Endometrial microvascular endothelial cells (primary cell): ENCODE results near the gene DBH. TPM values are rescaled to one million over a fixed set of nuclear protein-coding genes. Genes with fewer than 3 reads are reported as not detected.

Source experiments
- in situ Hi-C: cut with HindIII; loops from 2 replicates; pipeline ENCODE4 v1.10.0; 2017; ENCODE audit warnings: low sequenced_read_pairs, low pct_unique_long_range_greater_than_20kb; ENCODE audit errors: inconsistent ontology term
- total RNA-seq: library from RNA; depleted of rRNA; stranded (reverse); fragments of >200 nt; gene quantifications from one replicate; pipeline ENCODE4 v1.2.3, GENCODE V29; 2015; ENCODE audit errors: inconsistent ontology term

DBH gene
- total RNA-seq, 1 donor from 2014 or later, result not detected

DNA sequence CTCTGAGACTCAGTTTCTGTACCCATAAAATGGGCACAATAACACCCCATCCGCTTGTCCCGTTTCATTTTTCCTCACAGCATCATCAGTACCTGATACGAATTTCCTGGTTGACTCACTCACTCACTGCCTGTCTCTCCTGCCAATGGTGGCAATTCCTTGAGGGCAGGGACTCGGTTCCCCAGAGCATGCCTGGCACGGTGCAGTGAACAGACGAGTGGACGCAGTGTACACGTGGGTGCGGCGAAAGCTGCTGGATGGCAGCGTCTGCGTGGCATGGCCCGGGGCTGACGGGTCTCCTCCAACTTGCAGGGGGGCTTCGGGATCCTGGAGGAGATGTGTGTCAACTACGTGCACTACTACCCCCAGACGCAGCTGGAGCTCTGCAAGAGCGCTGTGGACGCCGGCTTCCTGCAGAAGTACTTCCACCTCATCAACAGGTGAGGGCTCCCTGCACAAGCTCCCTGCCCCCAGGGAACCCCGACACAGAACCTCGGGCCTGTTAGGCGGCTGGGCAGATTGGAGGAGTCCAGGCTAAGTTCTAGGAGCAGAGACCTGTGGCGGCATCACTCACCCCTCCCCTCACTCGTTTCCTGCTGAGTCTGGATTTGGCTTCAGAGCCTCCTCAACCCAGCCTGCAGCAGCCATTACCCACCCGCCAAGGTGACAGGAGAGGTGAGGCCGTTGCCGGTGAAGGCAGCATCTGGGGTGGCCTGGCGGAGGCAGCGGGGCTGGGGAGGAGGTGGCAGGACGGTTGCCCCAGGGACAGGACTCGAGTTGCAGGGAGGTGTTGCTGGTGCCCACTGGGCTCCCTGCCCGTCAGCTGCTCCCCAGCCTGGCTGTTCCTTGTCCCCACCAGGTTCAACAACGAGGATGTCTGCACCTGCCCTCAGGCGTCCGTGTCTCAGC lies 20.3 kb downstream of the DBH start:
- in situ Hi-C loops, result no loop called here

DNA sequence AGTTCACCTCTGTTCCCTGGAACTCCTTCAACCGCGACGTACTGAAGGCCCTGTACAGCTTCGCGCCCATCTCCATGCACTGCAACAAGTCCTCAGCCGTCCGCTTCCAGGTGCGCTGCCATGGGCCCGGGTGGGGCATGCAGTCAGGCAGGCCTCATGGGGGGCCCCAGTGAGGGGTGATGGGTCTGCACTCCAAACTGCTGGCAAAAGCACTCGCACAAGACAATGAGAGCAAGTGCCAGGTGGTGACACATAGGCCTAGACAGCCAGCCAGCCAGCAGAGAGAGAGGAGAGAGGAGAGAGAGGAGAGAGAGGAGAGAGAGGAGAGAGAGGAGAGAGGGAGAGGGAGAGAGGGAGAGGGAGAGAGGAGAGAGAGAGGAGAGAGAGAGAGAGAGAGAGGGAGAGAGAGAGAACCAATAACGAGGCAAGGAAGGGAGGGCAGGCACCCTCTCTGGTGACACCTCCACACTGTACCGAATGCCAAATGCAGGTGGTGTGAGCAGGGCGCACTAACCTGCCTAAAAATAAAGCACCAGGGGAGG lies 21.0 kb downstream of the DBH start:
- in situ Hi-C loops, result no loop called here

DNA sequence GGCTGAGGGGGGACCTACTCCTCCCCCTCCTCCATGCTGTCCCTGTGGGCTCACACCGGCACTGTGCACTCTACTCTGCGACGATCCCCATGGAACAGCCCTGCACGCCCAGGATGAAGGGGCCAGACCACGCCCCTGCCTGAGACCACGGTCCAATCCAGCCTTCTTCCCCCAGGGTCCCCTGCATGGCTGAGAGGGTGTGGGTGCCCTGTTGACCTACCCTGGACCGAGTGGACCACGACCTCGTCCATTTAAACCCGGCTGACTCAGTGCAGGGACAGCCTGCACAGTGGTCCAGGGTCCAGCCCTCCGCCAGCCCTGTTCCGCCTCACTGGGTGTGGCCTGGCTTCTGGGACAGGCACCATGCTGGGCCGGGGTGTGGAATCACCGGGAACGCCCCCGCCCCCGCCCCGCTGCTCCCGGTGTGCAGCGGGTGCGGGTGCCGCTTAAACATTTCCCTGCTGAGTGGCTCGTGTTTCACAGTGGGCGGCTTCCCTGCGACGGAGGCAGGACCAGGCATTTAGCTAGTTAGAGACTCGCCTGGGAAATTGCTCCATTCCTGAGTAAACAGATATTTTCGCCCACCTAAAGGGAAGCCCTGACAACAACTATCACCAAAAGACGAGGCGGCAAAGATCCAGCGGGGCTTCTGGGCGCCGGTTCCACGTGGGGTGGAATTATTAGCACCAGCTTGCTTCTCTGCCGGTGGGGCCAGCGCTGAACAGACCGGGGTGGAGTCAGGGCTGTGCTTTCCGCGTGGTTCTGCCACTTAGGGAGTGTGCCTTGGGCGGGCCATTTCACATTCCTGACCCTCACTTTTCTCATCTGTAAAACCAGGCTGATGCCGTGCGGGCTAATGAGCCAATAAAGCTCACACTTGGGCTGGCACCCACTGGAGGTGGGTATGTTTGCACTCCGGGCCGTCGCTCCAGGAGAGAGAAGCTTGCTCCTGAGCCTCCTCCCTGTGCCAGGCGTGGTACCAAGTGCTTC lies 22.6 kb downstream of the DBH start:
- in situ Hi-C loops, result no loop called here

DNA sequence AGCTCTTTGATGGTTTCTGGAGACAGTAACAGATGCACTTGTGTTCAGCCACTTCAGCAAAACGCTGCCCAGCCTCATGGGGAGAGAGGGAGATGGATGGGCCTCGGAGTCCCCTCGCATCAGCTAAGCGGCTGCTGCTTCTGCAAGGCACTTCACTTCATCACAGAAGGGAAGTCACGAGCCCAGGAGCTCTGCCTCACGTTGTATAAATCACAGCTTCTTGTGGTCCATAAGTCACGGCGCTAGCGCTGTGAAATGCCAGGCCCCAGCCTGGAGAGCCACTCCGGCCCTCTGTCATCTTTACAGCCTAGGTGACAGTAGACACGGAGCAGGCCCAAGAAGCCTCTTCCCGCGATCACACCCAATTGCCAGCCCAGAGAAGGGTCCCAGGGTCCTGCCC lies 23.4 kb downstream of the DBH start:
- in situ Hi-C loops, result no loop called here

DNA sequence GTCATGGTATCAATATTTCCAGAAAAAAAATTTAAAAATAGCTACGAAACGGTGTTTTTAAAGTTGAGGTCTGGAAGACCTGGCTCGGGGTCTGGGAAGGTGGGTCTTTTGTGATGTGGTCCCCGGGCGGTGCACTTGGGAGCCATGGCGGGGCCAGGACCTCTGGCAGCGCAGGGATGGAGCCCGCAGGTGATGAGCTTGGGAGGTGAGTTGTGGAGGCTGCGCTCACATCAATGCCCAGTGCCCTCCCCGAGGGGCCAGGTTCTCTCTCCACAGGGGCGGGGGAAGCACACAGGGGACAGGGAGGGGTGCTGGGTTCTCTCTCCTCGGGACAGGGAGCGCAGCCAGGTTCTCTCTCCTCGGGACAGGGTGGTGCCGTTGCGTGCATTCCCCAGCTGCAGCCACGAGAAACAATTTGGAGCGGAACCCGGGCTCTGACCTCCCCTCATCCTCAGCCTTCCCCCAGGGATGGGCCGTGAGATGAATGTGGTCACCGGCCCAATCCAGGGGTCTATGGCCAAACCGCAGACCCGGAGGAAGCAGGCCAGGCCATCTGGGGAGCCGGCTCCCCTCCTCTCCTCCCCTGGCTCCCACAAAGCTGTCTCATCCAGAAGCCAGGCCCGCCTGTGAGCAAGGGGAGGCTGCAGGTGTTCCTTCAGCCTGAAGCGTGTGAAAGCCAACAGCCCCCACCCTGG lies 25.8 kb downstream of the DBH start:
- in situ Hi-C loops, result no loop called here

DNA sequence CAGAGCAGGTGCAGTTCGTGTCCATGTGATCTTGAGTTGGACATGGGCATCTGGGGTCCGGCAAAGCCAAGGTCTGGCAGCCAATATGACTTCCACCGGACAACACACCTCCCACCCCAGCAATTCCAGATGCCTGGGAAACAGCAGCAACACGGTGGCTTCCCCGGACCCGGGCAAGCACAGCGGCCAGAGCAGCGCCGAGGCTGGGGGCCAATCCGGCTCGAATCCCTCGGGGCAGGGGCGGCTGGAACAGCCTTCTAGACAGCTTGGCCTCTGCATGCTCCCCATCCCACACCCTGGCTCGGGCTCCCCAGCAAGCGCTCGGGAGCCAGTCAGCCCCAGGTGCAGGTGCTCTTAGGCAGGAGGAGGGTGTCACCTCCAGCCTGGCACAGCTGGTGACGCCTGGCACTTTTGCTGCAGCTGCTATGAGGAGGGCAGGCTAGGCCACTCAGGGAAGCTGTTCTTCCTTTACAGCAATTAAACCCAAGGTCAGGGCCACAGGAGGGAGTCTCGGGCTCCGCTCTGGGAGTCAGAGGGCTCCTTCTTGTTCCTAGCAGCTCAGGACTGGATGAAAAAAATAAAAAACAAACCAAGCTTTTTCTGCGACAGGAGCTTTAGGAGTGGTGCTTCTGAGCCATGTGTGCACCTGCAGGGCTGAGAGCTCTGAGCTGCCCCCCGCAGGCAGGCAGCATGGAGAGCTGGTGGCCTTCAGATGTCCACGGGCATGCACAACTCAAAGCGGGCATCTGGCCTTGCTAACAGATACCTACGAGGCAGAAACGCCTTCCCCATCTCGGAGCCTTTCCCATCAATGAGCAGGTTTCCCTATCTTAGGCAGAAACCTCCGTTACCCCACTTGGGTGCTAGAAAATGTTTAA lies 28.2 kb downstream of the DBH start:
- in situ Hi-C loops, result no loop called here

DNA sequence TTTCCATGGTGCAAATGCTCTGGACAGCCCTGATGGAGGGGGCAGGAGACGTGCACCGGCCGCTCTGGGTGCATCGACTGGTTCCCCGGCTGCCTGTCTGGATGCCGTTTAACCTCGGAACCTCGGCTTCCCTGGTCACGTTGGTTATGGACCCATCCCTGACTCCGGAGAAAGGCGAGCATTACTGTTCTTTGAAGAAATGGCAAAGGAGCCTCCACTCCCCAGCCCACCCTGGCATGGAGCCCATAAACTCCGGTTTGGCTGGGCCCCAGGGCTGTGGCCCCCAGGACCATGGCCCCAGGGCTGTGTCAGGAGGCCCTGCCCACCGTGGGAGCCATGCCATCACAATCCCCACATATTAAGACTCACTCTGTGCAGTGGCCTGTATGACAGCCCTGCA lies 28.9 kb downstream of the DBH start:
- in situ Hi-C loops, result no loop called here

DNA sequence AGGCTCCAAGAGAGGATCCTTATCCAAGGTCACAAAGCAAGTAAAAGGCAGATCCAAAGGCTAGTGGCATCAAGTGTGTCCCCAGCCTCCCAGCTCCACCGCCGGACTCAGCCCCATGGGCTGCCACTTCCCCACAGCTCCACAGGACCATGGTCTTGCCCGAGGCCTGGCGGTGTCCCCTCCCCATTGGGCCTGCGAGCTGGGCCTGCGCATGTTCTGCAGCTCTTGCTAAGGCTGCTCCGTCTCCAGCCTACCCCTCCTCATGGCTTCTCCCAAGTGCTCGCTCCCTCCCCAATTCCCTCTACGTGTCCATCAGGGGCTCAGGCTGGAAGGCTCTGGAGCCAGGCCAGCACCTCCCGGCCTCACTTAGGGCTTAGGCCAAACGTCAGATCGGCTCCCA lies 29.4 kb downstream of the DBH start:
- in situ Hi-C loops, result no loop called here

DNA sequence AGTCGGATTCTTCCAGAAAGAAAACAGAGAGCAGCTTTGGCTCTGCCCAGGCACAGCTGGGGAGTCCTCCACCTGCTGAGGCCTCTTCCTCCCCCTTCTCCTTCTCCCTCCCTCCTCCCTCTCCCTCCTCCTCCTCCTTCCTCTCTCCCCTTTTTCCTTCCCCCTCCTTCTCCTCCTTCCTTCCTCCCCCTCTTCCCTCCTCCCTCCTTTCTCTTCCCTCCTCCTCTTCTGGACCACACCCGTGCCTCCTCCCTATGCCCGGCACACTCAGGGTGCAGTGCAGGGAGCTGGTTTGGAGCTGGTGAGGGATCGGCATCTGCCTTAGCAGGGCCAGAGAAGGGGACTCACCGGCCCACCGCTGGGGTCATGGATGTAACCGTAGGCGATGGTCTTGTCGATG lies 30.2 kb downstream of the DBH start:
- in situ Hi-C loops, result no loop called here

DNA sequence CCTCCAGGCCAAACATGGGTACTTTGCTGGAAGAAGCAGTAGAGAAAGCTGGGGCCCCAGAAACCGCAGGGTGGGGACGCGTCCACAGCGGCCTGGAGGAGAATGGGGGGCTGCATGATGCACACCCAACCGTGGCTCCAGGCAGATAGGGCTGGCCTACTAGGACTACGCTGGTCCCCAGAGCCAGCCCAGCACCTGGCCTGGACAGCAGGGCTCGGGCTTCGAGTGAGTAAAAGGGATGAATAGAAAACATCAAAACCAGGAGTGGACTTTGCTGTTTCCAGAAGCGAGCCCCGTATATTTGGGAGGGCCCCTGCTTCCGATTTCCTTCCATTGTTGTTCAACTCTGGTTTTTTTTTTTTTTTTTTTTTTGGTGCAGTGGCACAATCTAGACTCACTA lies 30.7 kb downstream of the DBH start:
- in situ Hi-C loops, result no loop called here

DNA sequence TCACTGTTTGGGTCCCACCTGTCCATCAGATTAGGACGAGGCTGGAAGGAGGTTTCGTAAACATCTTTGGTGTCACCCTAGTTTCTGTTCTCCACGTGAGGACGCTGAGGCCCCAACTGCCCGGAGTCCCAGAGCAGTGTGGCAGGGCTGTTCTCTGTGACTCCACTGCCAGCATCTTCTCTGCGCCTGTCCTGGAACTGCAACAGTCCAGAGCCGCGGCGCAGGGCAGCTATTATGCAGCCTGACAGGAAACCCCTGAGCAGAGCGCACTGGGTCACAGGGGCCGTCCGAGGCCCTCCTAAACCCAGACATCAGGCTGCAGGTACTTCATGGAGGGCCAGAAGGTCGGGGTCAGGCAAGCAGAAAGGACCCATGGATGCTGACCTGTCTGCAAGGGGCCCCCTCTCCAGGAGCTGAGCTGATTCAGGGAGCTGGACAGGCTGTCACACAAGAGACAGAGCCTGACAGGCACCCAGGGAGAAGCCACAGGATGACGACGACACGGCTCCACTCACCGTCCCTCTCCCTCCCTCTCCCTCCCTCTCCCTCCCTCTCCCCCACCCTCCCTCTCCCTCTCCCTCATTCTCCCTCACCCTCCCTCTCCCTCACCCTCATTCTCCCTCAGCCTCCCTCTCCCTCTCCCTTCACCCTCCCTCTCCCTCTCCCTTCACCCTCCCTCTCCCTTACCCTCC lies 31.7 kb downstream of the DBH start:
- in situ Hi-C loops, result no loop called here

DNA sequence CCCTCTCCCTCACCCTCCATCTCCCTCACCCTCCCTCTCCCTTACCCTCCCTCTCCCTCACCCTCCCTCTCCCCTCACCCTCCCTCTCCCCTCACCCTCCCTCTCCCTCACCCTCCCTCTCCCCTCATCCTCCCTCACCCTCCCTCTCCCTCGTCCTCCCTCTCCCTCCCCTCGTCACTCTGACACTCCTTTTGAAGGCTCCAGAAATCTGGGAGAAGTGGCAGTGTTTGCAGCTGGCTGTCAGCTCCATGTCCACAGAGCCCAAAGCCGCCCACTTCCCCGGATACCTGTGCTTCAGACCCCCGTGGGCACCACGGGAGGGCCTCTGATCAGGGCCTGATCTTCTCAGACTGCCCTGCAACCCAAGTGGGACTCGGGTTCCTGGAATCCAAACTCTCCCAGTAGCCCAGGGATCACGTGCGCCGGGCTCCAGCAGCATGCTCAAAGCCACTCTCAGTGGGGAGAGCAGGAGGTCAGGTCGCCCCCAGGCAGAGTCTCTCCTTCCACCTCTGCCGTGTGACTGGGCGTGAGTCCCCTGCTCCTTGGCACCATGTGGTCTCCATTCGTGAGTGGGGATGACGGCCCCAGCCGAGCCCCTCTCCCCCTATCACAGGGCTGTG lies 33.1 kb downstream of the DBH start:
- in situ Hi-C loops, result no loop called here

DNA sequence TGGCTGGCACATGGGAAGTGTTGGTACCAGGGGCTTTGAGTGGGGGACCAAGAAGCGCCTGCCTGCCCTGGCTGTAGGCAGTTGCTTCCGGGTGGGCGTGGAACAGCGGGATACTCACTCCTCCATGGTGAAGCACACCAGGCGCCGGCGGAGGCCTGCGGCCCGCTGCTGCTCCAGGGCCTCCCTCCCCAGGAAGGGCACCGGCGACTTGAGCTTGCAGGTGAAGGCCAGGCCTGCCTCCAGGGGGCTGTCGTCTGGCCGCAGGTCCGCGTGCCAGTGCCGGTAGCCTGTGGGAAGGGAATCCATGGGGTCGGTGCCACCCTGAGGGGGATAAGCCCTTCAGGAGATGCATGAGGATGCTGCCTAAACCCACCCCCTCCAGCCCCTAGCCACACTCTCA lies 34.3 kb downstream of the DBH start:
- in situ Hi-C loops, result no loop called here

DNA sequence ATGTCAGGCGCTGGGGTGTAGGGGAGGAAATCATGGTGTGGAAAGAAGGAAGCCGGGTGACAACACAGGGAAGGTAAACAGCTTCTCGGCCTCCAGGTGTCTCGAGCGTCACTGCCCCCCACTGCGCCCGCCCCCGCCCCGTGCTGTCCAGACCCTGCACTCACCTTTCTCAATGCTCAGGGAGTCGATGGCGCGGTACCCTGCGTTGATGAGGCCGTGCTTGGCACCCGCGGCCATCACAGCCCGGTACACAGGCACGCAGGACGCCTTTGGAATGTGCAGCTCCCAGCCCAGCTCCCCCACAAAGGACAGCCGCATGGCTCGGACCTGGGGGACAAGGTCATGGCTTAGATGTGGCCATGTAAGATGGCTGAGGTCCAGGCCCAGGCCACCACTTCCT lies 35.2 kb downstream of the DBH start:
- in situ Hi-C loops, result no loop called here

DNA sequence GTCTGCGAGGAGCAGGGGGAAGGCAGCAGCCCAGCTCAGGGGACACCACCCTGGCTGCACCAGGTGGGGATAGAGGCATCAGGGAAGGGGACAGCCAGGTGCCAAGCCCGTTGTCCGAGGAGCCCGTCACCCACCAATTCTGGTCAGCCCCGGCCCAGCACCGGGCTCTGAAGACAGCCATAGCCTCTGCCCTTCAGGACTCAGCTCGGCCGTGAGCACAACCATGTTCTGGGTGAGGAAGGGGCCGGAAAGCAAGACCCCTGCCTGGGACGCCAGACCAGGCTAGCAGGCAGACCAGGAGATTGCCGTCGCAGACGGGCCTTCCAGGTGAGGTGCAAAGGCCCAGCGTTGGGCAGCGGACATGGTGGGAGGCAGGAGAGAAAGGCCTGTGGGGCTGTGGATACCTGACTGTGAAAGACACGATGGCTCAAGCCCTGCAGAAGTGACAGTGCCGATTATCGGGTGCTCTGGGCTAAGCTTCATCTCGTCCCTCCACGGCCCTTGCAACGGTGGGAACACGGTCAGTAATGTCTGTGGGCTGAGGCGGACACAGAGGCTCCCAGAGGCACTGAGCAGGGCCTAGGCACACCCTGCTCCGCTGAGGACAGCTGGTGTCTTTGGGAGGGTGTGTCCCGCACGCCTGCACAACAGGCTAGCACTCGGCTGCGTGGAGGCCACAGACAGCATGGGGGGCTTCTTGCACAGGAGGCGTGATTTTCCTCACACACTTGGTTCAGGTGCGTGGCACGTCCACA lies 36.5 kb downstream of the DBH start:
- in situ Hi-C loops, result no loop called here

DNA sequence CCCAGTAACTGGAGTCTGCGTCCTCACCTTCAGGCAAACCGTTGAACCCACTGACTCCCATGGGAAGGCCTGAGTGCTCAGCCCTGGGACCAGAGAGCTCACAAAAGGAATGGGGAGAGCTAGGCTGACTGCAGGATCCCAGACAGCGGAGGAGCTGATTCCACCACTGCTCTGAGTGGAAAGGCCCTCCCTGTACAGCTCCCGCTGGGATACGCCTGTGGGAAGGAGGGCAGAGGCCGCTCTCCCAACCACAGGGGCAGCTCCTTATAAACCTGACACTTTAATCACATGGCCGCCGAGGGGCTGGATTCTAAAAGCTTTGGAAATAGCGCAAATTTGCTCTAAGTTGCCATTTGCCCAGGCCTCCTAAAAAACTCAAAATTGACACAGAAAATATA lies 37.1 kb downstream of the DBH start:
- in situ Hi-C loops, result no loop called here

DNA sequence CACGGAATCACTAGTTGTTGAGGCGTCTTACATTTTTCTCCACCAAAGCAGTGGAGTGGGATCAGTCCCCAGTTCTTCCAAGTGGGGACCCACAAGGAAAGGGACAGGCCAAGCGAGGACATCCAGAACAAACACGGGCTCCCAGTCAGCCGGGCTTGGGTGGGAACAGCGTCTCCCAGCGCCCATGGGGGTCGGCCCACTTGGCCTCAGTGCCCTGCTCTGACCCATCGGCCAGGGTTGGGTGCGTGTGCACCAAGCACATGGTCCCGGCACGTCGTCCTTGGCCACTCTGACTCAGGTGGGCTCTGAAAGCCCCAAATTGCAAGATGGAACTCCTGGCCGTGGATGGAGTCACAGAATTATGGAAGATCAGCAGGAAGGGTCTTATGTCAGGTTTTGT lies 37.9 kb downstream of the DBH start:
- in situ Hi-C loops, result no loop called here
